RCC 7860 (cell line): ENCODE results near the gene RASA3.

ENCODE experiments used
- DNase-seq: peaks from one replicate; pipeline ENCODE4 v3.0.0-alpha.2; 2015; ENCODE audit warnings: low spot score
- FAIRE-seq: peaks from 2 replicates; lab custom pipeline; 2012; peaks lifted over from hg19 to GRCh38; lab: Jason Lieb, UNC

Gene RASA3

GRCh38 chr13:113964251-113964995 lies 168.0 kb downstream of the RASA3 start:
- FAIRE-seq (no peak), DNase-seq (no peak)

GRCh38 chr13:113963376-113963775 lies 169.0 kb downstream of the RASA3 start:
- DNase-seq (no peak), FAIRE-seq (no peak)

GRCh38 chr13:113962975-113963374 lies 169.4 kb downstream of the RASA3 start:
- FAIRE-seq = no peak
- DNase-seq = no peak

- FAIRE-seq (no peak), DNase-seq (no peak)
These were observed 170.0 kb downstream of the RASA3 start for GRCh38 chr13:113962386-113962785.

GRCh38 chr13:113960276-113960948 lies 172.0 kb downstream of the RASA3 start:
- DNase-seq = no peak
- FAIRE-seq = no peak

GRCh38 chr13:113959198-113959597 lies 173.2 kb downstream of the RASA3 start:
- DNase-seq = no peak

GRCh38 chr13:113958373-113958772 lies 174.1 kb downstream of the RASA3 start:
- DNase-seq (no peak), FAIRE-seq (no peak)

More at GRCh38 chr13:113959198-113959597, 173.2 kb downstream of the RASA3 start:
- FAIRE-seq = no peak

GRCh38 chr13:113956571-113956970 lies 175.9 kb downstream of the RASA3 start:
- FAIRE-seq = no peak
- no peak for DNase-seq

- FAIRE-seq = no peak
These were observed 176.7 kb downstream of the RASA3 start for GRCh38 chr13:113955691-113956090.

GRCh38 chr13:113955235-113955634 lies 177.2 kb downstream of the RASA3 start:
- no peak for FAIRE-seq
- no peak for DNase-seq

More at GRCh38 chr13:113955691-113956090, 176.7 kb downstream of the RASA3 start:
- DNase-seq = no peak

GRCh38 chr13:113954046-113954835 lies 178.2 kb downstream of the RASA3 start:
- FAIRE-seq (no peak), DNase-seq (no peak)

GRCh38 chr13:113953561-113953960 lies 178.9 kb downstream of the RASA3 start:
- no peak for FAIRE-seq
- no peak for DNase-seq

GRCh38 chr13:113952983-113953520 lies 179.4 kb downstream of the RASA3 start:
- FAIRE-seq (no peak), DNase-seq (no peak)

GRCh38 chr13:113952151-113952982 lies 180.1 kb downstream of the RASA3 start:
- DNase-seq = no peak
- FAIRE-seq = no peak

- DNase-seq (peak; percentile 18), FAIRE-seq (no peak)
These were observed 181.0 kb downstream of the RASA3 start for GRCh38 chr13:113951246-113951999.

- FAIRE-seq = no peak
- DNase-seq = no peak
These were observed 181.8 kb downstream of the RASA3 start for GRCh38 chr13:113950451-113951245.

GRCh38 chr13:113949546-113949945 lies 182.9 kb downstream of the RASA3 start:
- FAIRE-seq (no peak), DNase-seq (no peak)

GRCh38 chr13:113948034-113948742 lies 184.2 kb downstream of the RASA3 start:
- FAIRE-seq = no peak

More at GRCh38 chr13:113948034-113948742, 184.2 kb downstream of the RASA3 start:
- DNase-seq = no peak
